Measurements from ENCODE around the gene ZFP36L1. TPM values are rescaled to one million over a fixed set of nuclear protein-coding genes. Genes with fewer than 3 reads are reported as not detected.

Gene ZFP36L1
- total and polyA plus RNA-seq, 9 of the 15 experiments (the other 6 are each of a cell fraction or from before 2014, with no cell fraction given) = 1.3 to 26.6 (median 3.7) TPM

- TF ChIP-seq ZBTB9 (CRISPR knock-in tag; IDR thresholded peaks at IDR 0.05) (no peak), ETV1 (tag; conservative IDR thresholded peaks at IDR 0.05; ENCODE audit: low read depth) (peak; percentile 29; the same call in 1 of the 2 replicates), ZNF668 (CRISPR knock-in tag; IDR thresholded peaks at IDR 0.05) (no peak), CHD1 (IDR thresholded peaks at IDR 0.05; ENCODE audit: low read length) (no peak), HNRNPLL (IDR thresholded peaks at IDR 0.05; ENCODE audit: low read depth, low read length, poor library complexity, severe bottlenecking) (no peak), MYC (IDR thresholded peaks at IDR 0.05; ENCODE audit: low read depth, low read length) (peak; percentile 82), MYC (CRISPR knock-in tag; IDR thresholded peaks at IDR 0.05; ENCODE audit: borderline replicate concordance, low read depth) (no peak; the same call in 1 of the 2 replicates), NBN (IDR thresholded peaks at IDR 0.05; ENCODE audit: low read depth) (peak; percentile 89), SRSF7 (optimal IDR thresholded peaks at IDR 0.05; ENCODE audit: low read depth, low read length) (no peak), NCOA2 (IDR thresholded peaks at IDR 0.05; ENCODE audit: partially characterized antibody in 2 of 2) (no peak), PBX2 (CRISPR knock-in tag; IDR thresholded peaks at IDR 0.05; ENCODE audit: low read depth) (peak; percentile 75), PBX2 (tag; conservative IDR thresholded peaks at IDR 0.05; ENCODE audit: low read depth) (peak; percentile 89), CBX1 (IDR thresholded peaks at IDR 0.05; ENCODE audit: low read depth) (peak; percentile 59; the same call in 1 of the 2 replicates), CREB3L1 (IDR thresholded peaks at IDR 0.05; ENCODE audit: borderline replicate concordance, low read depth) (no peak), CC2D1A (IDR thresholded peaks at IDR 0.05) (no peak), TAF7 (tag; IDR thresholded peaks at IDR 0.05) (peak; percentile 35; the same call in 1 of the 2 replicates), OTX1 (CRISPR knock-in tag; IDR thresholded peaks at IDR 0.05) (peak; percentile 42; the same call in 1 of the 2 replicates), FIP1L1 (IDR thresholded peaks at IDR 0.05; ENCODE audit: low read depth, low read length, poor library complexity, severe bottlenecking) (no peak), ZNF717 (CRISPR knock-in tag; IDR thresholded peaks at IDR 0.05) (no peak), ARNT (IDR thresholded peaks at IDR 0.05) (no peak), ZBTB7A (IDR thresholded peaks at IDR 0.05; ENCODE audit: borderline replicate concordance, control insufficient read depth, low read depth, low read length) (peak; percentile 94), PHB2 (IDR thresholded peaks at IDR 0.05; ENCODE audit: low read depth) (no peak), ZNF699 (CRISPR knock-in tag; IDR thresholded peaks at IDR 0.05; ENCODE audit: insufficient replicate concordance) (no peak), PCBP1 (IDR thresholded peaks at IDR 0.05; ENCODE audit: low read depth, low read length, poor library complexity, severe bottlenecking) (no peak)
Measured at GRCh38 chr14:68792979-68793733, at the start of gene ZFP36L1 (continued).
